OCI-LY1 (cell line): Measurements from ENCODE around the gene POLR1H.

Experiments used
- H2AFZ ChIP-seq: fragments of 200-600 bp; sonication (generic), shearing (Covaris generic); 2 replicates; pipeline ENCODE4 v1.6.0; 2014; ENCODE audit warnings: antibody characterized with exemption, mild to moderate bottlenecking, low read length
- H3F3A ChIP-seq: fragments of 200-600 bp; sonication (generic), shearing (Covaris generic); 2 replicates; pipeline ENCODE4 v1.6.0; 2014; ENCODE audit warnings: mild to moderate bottlenecking, antibody characterized with exemption, low read length, moderate library complexity; ENCODE audit not compliant: insufficient read depth
- H3K27ac ChIP-seq: fragments of 200-600 bp; sonication (generic); 2 replicates; pipeline ENCODE4 v1.5.1; 2014; ENCODE audit warnings: low read length, mixed run types, mild to moderate bottlenecking, low read depth; ENCODE audit not compliant: poor library complexity, severe bottlenecking
- H3K27me3 ChIP-seq: fragments of 200-600 bp; sonication (generic); 2 replicates; pipeline ENCODE4 v1.6.0; 2014; ENCODE audit warnings: antibody characterized with exemption, mild to moderate bottlenecking, low read length, moderate library complexity; ENCODE audit not compliant: insufficient read depth
- H3K36me3 ChIP-seq: fragments of 200-600 bp; sonication (generic); 2 replicates; pipeline ENCODE4 v1.6.1; 2014; ENCODE audit warnings: mild to moderate bottlenecking, antibody characterized with exemption, low read length, moderate library complexity, mixed read lengths; ENCODE audit not compliant: insufficient read depth
- H3K4me1 ChIP-seq: fragments of 200-600 bp; sonication (generic); 2 replicates; pipeline ENCODE4 v1.5.1; 2014; ENCODE audit warnings: mild to moderate bottlenecking, low read length, moderate library complexity; ENCODE audit not compliant: insufficient read depth, severe bottlenecking
- H3K4me2 ChIP-seq: fragments of 200-600 bp; sonication (generic), shearing (Covaris generic); 2 replicates; pipeline ENCODE4 v1.6.1; 2014; ENCODE audit warnings: low read length
- H3K4me3 ChIP-seq: fragments of 200-600 bp; sonication (generic); 2 replicates; pipeline ENCODE4 v1.5.1; 2014; ENCODE audit warnings: low read length, low read depth, mild to moderate bottlenecking, mixed read lengths; ENCODE audit not compliant: poor library complexity, severe bottlenecking
- H3K79me2 ChIP-seq: fragments of 200-600 bp; shearing (Covaris generic); 2 replicates; pipeline ENCODE4 v1.6.1; 2016; ENCODE audit warnings: mixed run types, low read length, mixed read lengths; ENCODE audit not compliant: insufficient read depth
- H3K9ac ChIP-seq: fragments of 200-600 bp; sonication (generic), shearing (Covaris generic); 2 replicates; pipeline ENCODE4 v1.6.1; 2014; ENCODE audit warnings: mild to moderate bottlenecking, low read length, mixed read lengths
- H3K9me2 ChIP-seq: fragments of 200-600 bp; sonication (generic), shearing (Covaris generic); 2 replicates; pipeline ENCODE4 v1.6.1; 2014; ENCODE audit warnings: low read depth, mild to moderate bottlenecking, low read length, mixed read lengths
- H3K9me3 ChIP-seq: fragments of 200-600 bp; shearing (Covaris generic); 2 replicates; pipeline ENCODE4 v1.6.1; 2014; ENCODE audit warnings: low read length, mixed read lengths
- H4K20me1 ChIP-seq: fragments of 200-600 bp; sonication (generic), shearing (Covaris generic); 2 replicates; pipeline ENCODE4 v1.6.0; 2016; ENCODE audit warnings: mild to moderate bottlenecking, low read length; ENCODE audit not compliant: insufficient read depth
- CTCF ChIP-seq: fragments of 200-600 bp; sonication (generic), shearing (Covaris generic); IDR thresholded peaks from 2 replicates; pipeline ENCODE4 v1.5.1; 2017; ENCODE audit warnings: mild to moderate bottlenecking, antibody characterized with exemption, low read length, moderate library complexity, mixed read lengths
- EZH2 ChIP-seq: fragments of 200-600 bp; sonication (generic), shearing (Covaris generic); IDR thresholded peaks from 2 replicates; pipeline ENCODE4 v1.8.0; 2017; ENCODE audit warnings: borderline replicate concordance, mixed run types, mild to moderate bottlenecking, antibody characterized with exemption, low read length, moderate library complexity, mixed read lengths

POLR1H gene

GRCh38 chr6:30113841-30114240 lies 52.8 kb downstream of the POLR1H start:
- TF ChIP-seq CTCF (no peak), EZH2 (no peak)
- H3K9me3 ChIP-seq, result no peaks in the 10 kb centered on the region
- H3K4me1 ChIP-seq, result no peaks in the 10 kb centered on the region
- no peaks in the 10 kb centered on the region for H3K9me2 ChIP-seq
- no peak overlapping the region for H3K4me3 ChIP-seq
- no peak overlapping the region for H2AFZ ChIP-seq
- H3K4me2 ChIP-seq, result no peak overlapping the region
- H3K79me2 ChIP-seq, result no peaks in the 10 kb centered on the region
- H3K27me3 ChIP-seq, result no peaks in the 10 kb centered on the region
- H4K20me1 ChIP-seq, result no peaks in the 10 kb centered on the region
- H3K27ac ChIP-seq, result no peak overlapping the region
- no peaks in the 10 kb centered on the region for H3F3A ChIP-seq
- H3K9ac ChIP-seq, result no peak overlapping the region
- no peaks in the 10 kb centered on the region for H3K36me3 ChIP-seq
